ENCODE measurements around the gene KRT35.

The KRT35 gene

DNA sequence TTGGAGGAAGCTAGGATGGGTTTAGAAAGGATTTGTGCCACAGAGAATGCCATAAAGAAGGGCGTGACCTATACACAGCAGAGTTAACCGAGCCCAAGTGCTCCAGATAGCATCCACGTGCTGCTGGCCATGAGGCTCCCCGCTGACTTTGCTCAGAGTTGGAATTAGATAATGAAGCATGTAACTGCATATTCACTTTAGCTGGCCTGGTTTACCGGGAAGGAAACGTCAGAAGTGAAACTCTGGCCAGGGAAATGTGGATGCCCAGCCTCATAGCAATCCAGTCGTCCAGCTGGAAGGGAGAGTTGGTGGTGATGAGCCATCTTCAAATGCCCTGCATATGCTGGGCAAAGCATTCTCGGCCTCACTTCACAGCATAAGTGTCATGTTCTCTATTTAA is 6.1 kb downstream of the KRT35 start:
- Histone ChIP-seq H3K79me1 (ENCODE audit: low read length) (no peaks in the 10 kb centered on the region), H3K4ac (ENCODE audit: low read depth, low read length) (no peak overlapping the region), H3K27me3 (ENCODE audit: insufficient read depth, low read length, poor library complexity) (no peaks in the 10 kb centered on the region), H3K4me3 (ENCODE audit: low read length) (no peak overlapping the region), H3K56ac (ENCODE audit: low read length) (no peak overlapping the region), H3K9ac (ENCODE audit: low read length) (no peak overlapping the region), H2AK5ac (ENCODE audit: low read length) (no peak overlapping the region), H3K27ac (ENCODE audit: low read depth, low read length) (no peak overlapping the region), H3K36me3 (ENCODE audit: control insufficient read depth, insufficient read depth, low read length) (no peaks in the 10 kb centered on the region), H4K5ac (ENCODE audit: low read length) (no peak overlapping the region), H3K18ac (ENCODE audit: low read length) (no peak overlapping the region), H2BK5ac (ENCODE audit: low read length) (no peak overlapping the region), H3K23ac (ENCODE audit: low read length) (no peak overlapping the region), H3K79me2 (ENCODE audit: control insufficient read depth, insufficient read depth, low read length) (no peaks in the 10 kb centered on the region), H2BK15ac (replicated peaks; ENCODE audit: low read depth) (no peak overlapping the region), H2BK120ac (ENCODE audit: low read depth, low read length) (no peak overlapping the region), H3K4me2 (ENCODE audit: low read length) (no peak overlapping the region), H3K4me1 (ENCODE audit: control insufficient read depth, low read depth, low read length) (no peaks in the 10 kb centered on the region), H4K8ac (ENCODE audit: low read depth, low read length) (no peak overlapping the region)
- no CpG with 5 or more reads among the region's 8 CpGs for WGBS (ENCODE audit: extremely low coverage, insufficient coverage, low lambda C conversion rate)
- no peak for DNase-seq

DNA sequence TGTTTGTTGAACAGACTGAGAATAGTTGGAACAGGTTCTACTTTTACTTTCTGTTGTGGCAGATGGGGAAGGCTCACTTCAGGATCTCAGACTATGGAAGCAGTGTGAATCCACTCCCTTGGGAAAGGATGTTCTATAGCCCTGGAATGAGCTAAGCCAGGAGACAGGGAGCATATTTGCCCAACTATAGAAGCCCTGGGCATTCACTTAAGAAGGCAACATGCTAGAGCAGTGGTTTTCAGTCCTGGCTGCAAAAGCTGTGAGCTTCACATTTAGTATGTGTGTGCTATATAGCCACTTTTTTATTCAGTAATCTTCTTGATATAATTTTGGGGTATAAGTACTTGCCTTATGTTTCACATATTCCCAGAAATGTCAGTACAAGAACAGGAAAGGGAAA is 12.6 kb downstream of the KRT35 start:
- Histone ChIP-seq H3K79me2 (ENCODE audit: control insufficient read depth, insufficient read depth, low read length) (no peaks in the 10 kb centered on the region), H3K18ac (ENCODE audit: low read length) (no peak overlapping the region), H4K5ac (ENCODE audit: low read length) (no peak overlapping the region), H3K36me3 (ENCODE audit: control insufficient read depth, insufficient read depth, low read length) (no peaks in the 10 kb centered on the region), H3K9ac (ENCODE audit: low read length) (no peak overlapping the region), H2BK5ac (ENCODE audit: low read length) (no peak overlapping the region), H3K79me1 (ENCODE audit: low read length) (no peaks in the 10 kb centered on the region), H2BK15ac (replicated peaks; ENCODE audit: low read depth) (no peak overlapping the region), H3K27me3 (ENCODE audit: insufficient read depth, low read length, poor library complexity) (no peaks in the 10 kb centered on the region), H3K4ac (ENCODE audit: low read depth, low read length) (no peak overlapping the region), H3K56ac (ENCODE audit: low read length) (no peak overlapping the region), H2BK120ac (ENCODE audit: low read depth, low read length) (no peak overlapping the region), H3K27ac (ENCODE audit: low read depth, low read length) (no peak overlapping the region), H4K8ac (ENCODE audit: low read depth, low read length) (no peak overlapping the region), H2AK5ac (ENCODE audit: low read length) (no peak overlapping the region), H3K4me2 (ENCODE audit: low read length) (no peak overlapping the region), H3K4me3 (ENCODE audit: low read length) (no peak overlapping the region), H3K23ac (ENCODE audit: low read length) (no peak overlapping the region), H3K4me1 (ENCODE audit: control insufficient read depth, low read depth, low read length) (no peaks in the 10 kb centered on the region)
- no peak for DNase-seq

- Histone ChIP-seq H4K5ac (ENCODE audit: low read length) (no peak overlapping the region), H3K9ac (ENCODE audit: low read length) (no peak overlapping the region), H3K36me3 (ENCODE audit: control insufficient read depth, insufficient read depth, low read length) (no peaks in the 10 kb centered on the region), H3K27me3 (ENCODE audit: insufficient read depth, low read length, poor library complexity) (no peaks in the 10 kb centered on the region), H2AK5ac (ENCODE audit: low read length) (no peak overlapping the region), H4K8ac (ENCODE audit: low read depth, low read length) (no peak overlapping the region), H2BK5ac (ENCODE audit: low read length) (no peak overlapping the region), H3K4me3 (ENCODE audit: low read length) (no peak overlapping the region), H2BK15ac (replicated peaks; ENCODE audit: low read depth) (no peak overlapping the region), H3K79me1 (ENCODE audit: low read length) (no peaks in the 10 kb centered on the region), H2BK120ac (ENCODE audit: low read depth, low read length) (no peak overlapping the region), H3K27ac (ENCODE audit: low read depth, low read length) (no peak overlapping the region), H3K4me1 (ENCODE audit: control insufficient read depth, low read depth, low read length) (no peaks in the 10 kb centered on the region), H3K18ac (ENCODE audit: low read length) (no peak overlapping the region), H3K4ac (ENCODE audit: low read depth, low read length) (no peak overlapping the region), H3K79me2 (ENCODE audit: control insufficient read depth, insufficient read depth, low read length) (no peaks in the 10 kb centered on the region), H3K23ac (ENCODE audit: low read length) (no peak overlapping the region), H3K56ac (ENCODE audit: low read length) (no peak overlapping the region), H3K4me2 (ENCODE audit: low read length) (no peak overlapping the region)
- no peak for DNase-seq
- no CpG with 5 or more reads among the region's 4 CpGs for WGBS (ENCODE audit: extremely low coverage, insufficient coverage, low lambda C conversion rate)
These were observed 13.4 kb downstream of the KRT35 start for GRCh38 chr17:41467561-41467960.

GRCh38 chr17:41466988-41467387 is 14.0 kb downstream of the KRT35 start, which contains the start of gene KRT32:
KRT32 (minus strand) TSS chr17:41467386; CDS start chr17:41467325, 61 bp downstream.
- Histone ChIP-seq H3K4ac (ENCODE audit: low read depth, low read length) (no peak within 1 kb of the TSS), H3K9ac (ENCODE audit: low read length) (no peak within 1 kb of the TSS), H3K56ac (ENCODE audit: low read length) (no peak within 1 kb of the TSS), H3K4me1 (ENCODE audit: control insufficient read depth, low read depth, low read length) (no peaks in the 10 kb centered on the region), H2BK5ac (ENCODE audit: low read length) (no peak within 1 kb of the TSS), H2BK120ac (ENCODE audit: low read depth, low read length) (no peak within 1 kb of the TSS), H3K18ac (ENCODE audit: low read length) (no peak within 1 kb of the TSS), H3K4me2 (ENCODE audit: low read length) (no peak within 1 kb of the TSS), H3K79me2 (ENCODE audit: control insufficient read depth, insufficient read depth, low read length) (no peaks in the 10 kb centered on the region), H3K36me3 (ENCODE audit: control insufficient read depth, insufficient read depth, low read length) (no peaks in the 10 kb centered on the region), H3K4me3 (ENCODE audit: low read length) (no peak within 1 kb of the TSS), H3K27me3 (ENCODE audit: insufficient read depth, low read length, poor library complexity) (no peaks in the 10 kb centered on the region), H3K23ac (ENCODE audit: low read length) (no peak within 1 kb of the TSS), H2AK5ac (ENCODE audit: low read length) (no peak within 1 kb of the TSS), H4K5ac (ENCODE audit: low read length) (no peak within 1 kb of the TSS), H3K79me1 (ENCODE audit: low read length) (no peaks in the 10 kb centered on the region), H2BK15ac (replicated peaks; ENCODE audit: low read depth) (no peak within 1 kb of the TSS), H3K27ac (ENCODE audit: low read depth, low read length) (no peak within 1 kb of the TSS), H4K8ac (ENCODE audit: low read depth, low read length) (no peak within 1 kb of the TSS)
- WGBS (ENCODE audit: extremely low coverage, insufficient coverage, low lambda C conversion rate): no CpG with 5 or more reads among the region's 14 CpGs
- DNase-seq: no peak

DNA sequence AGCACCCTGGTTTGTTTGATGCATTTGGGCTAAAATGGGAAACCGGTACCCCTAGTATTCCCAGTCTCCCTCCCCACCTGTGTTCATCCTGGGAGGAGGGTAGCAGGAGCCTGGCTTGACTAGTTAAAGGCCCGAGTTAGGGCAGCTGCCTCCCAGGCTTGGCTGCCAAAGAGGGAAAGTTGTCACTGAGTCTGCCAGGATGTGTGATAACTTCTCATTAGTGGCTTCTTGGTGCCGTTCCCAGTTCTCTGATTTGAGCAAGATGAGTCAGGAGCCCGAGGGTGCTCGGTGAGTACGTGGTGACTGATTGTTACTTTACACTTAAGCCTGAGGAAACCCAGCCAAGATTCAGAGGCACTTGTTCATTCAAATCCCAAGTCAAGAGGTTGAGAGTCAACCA is 16.3 kb downstream of the KRT35 start:
- Histone ChIP-seq H3K79me2 (ENCODE audit: control insufficient read depth, insufficient read depth, low read length) (no peaks in the 10 kb centered on the region), H2BK15ac (replicated peaks; ENCODE audit: low read depth) (no peak overlapping the region), H2BK5ac (ENCODE audit: low read length) (no peak overlapping the region), H2BK120ac (ENCODE audit: low read depth, low read length) (no peak overlapping the region), H3K4ac (ENCODE audit: low read depth, low read length) (no peak overlapping the region), H3K56ac (ENCODE audit: low read length) (no peak overlapping the region), H3K4me3 (ENCODE audit: low read length) (no peak overlapping the region), H3K36me3 (ENCODE audit: control insufficient read depth, insufficient read depth, low read length) (no peaks in the 10 kb centered on the region), H2AK5ac (ENCODE audit: low read length) (no peak overlapping the region), H3K18ac (ENCODE audit: low read length) (no peak overlapping the region), H3K27ac (ENCODE audit: low read depth, low read length) (no peak overlapping the region), H3K27me3 (ENCODE audit: insufficient read depth, low read length, poor library complexity) (no peaks in the 10 kb centered on the region), H4K5ac (ENCODE audit: low read length) (no peak overlapping the region), H3K4me1 (ENCODE audit: control insufficient read depth, low read depth, low read length) (no peaks in the 10 kb centered on the region), H3K4me2 (ENCODE audit: low read length) (no peak overlapping the region), H3K23ac (ENCODE audit: low read length) (no peak overlapping the region), H3K9ac (ENCODE audit: low read length) (no peak overlapping the region), H4K8ac (ENCODE audit: low read depth, low read length) (no peak overlapping the region), H3K79me1 (ENCODE audit: low read length) (no peaks in the 10 kb centered on the region)
- no CpG with 5 or more reads among the region's 6 CpGs for WGBS (ENCODE audit: extremely low coverage, insufficient coverage, low lambda C conversion rate)
- DNase-seq: no peak

- H3K4ac ChIP-seq (ENCODE audit: low read depth, low read length): no peak overlapping the region
- no peak overlapping the region for H3K9ac ChIP-seq (ENCODE audit: low read length)
- H3K79me1 ChIP-seq (ENCODE audit: low read length): no peaks in the 10 kb centered on the region
- no peak overlapping the region for H3K56ac ChIP-seq (ENCODE audit: low read length)
- DNase-seq: no peak
- H3K36me3 ChIP-seq (ENCODE audit: control insufficient read depth, insufficient read depth, low read length): no peaks in the 10 kb centered on the region
- H2BK15ac ChIP-seq (replicated peaks; ENCODE audit: low read depth): no peak overlapping the region
- H2AK5ac ChIP-seq (ENCODE audit: low read length): no peak overlapping the region
- no peak overlapping the region for H3K27ac ChIP-seq (ENCODE audit: low read depth, low read length)
- no peaks in the 10 kb centered on the region for H3K79me2 ChIP-seq (ENCODE audit: control insufficient read depth, insufficient read depth, low read length)
- no peak overlapping the region for H3K23ac ChIP-seq (ENCODE audit: low read length)
- H3K4me2 ChIP-seq (ENCODE audit: low read length): no peak overlapping the region
- no CpG with 5 or more reads among the region's 11 CpGs for WGBS (ENCODE audit: extremely low coverage, insufficient coverage, low lambda C conversion rate)
- H4K8ac ChIP-seq (ENCODE audit: low read depth, low read length): no peak overlapping the region
- H2BK5ac ChIP-seq (ENCODE audit: low read length): no peak overlapping the region
- H3K4me3 ChIP-seq (ENCODE audit: low read length): no peak overlapping the region
- H3K27me3 ChIP-seq (ENCODE audit: insufficient read depth, low read length, poor library complexity): no peaks in the 10 kb centered on the region
- H2BK120ac ChIP-seq (ENCODE audit: low read depth, low read length): no peak overlapping the region
- H3K4me1 ChIP-seq (ENCODE audit: control insufficient read depth, low read depth, low read length): no peaks in the 10 kb centered on the region
- H4K5ac ChIP-seq (ENCODE audit: low read length): no peak overlapping the region
- no peak overlapping the region for H3K18ac ChIP-seq (ENCODE audit: low read length)
These were observed 16.8 kb downstream of the KRT35 start for GRCh38 chr17:41464173-41464572.
